Endothelial cell of umbilical vein (primary cell): ENCODE results near the gene TNN.

ENCODE experiments used
- CTCF ChIP-seq, 2 donors: IDR thresholded peaks; 1 replicate in 1 of 2; 2 replicates in 1 of 2; pipeline ENCODE4 v1.5.1; 2011; ENCODE audit warnings: low read length in 2 of 2, mild to moderate bottlenecking in 2 of 2, moderate library complexity in 2 of 2, control low read depth in 1 of 2, inconsistent platforms in 1 of 2, low read depth in 1 of 2; ENCODE audit not compliant: insufficient read depth in 1 of 2; ENCODE audit errors: extremely low read depth in 1 of 2
- EZH2 ChIP-seq: IDR thresholded peaks from 2 replicates; pipeline ENCODE4 v1.6.1; 2012; ENCODE audit warnings: borderline replicate concordance, low read depth, mild to moderate bottlenecking, moderate library complexity, low read length, inconsistent platforms; ENCODE audit not compliant: severe bottlenecking
- MAX ChIP-seq: IDR thresholded peaks from 2 replicates; pipeline ENCODE4 v1.6.1; 2011; ENCODE audit not compliant: insufficient read depth, insufficient read length
- POLR2A ChIP-seq: IDR thresholded peaks from 2 replicates; pipeline ENCODE4 v1.6.1; 2012; ENCODE audit warnings: low read depth, mild to moderate bottlenecking, control low read depth, low read length
- POLR2AphosphoS5 ChIP-seq: IDR thresholded peaks from 2 replicates; pipeline ENCODE4 v1.6.1; 2012; ENCODE audit warnings: low read depth, mild to moderate bottlenecking, control low read depth, low read length, moderate library complexity; ENCODE audit not compliant: insufficient read depth

- TF ChIP-seq EZH2, result no peak
- no peak for TF ChIP-seq MAX
- TF ChIP-seq POLR2A, result no peak
- no peak for TF ChIP-seq CTCF (IDR thresholded peaks at IDR 0.05; ENCODE audit: extremely low read depth in 1 of 2, insufficient read depth in 1 of 2, low read depth in 1 of 2, low read length in 2 of 2)
- TF ChIP-seq POLR2AphosphoS5, result no peak
Measured at GRCh38 chr1:175167861-175168260, 100.2 kb downstream of the TNN start.
